Uterus (tissue), 2 donors: ENCODE measurements around the gene S100A10.

Experiments
- POLR2A ChIP-seq, 2 donors: fragments of 450-650 bp; IDR thresholded peaks; one replicate each; pipeline ENCODE4 v1.6.1; 2016; ENCODE audit warnings: antibody characterized with exemption in 2 of 2, mild to moderate bottlenecking in 1 of 2, moderate library complexity in 1 of 2
- TF ChIP-seq, protein P1 (sequence below), 4 experiments: fragments of 200-600 bp in 2 of 4; fragments of 450-650 bp in 2 of 4; sonication (generic) in 2 of 4; IDR thresholded peaks; one replicate each; pipeline ENCODE4 v1.5.1; 2016 to 2019; ENCODE audit warnings: antibody characterized with exemption in 4 of 4, mild to moderate bottlenecking in 2 of 4, moderate library complexity in 1 of 4

DNA sequence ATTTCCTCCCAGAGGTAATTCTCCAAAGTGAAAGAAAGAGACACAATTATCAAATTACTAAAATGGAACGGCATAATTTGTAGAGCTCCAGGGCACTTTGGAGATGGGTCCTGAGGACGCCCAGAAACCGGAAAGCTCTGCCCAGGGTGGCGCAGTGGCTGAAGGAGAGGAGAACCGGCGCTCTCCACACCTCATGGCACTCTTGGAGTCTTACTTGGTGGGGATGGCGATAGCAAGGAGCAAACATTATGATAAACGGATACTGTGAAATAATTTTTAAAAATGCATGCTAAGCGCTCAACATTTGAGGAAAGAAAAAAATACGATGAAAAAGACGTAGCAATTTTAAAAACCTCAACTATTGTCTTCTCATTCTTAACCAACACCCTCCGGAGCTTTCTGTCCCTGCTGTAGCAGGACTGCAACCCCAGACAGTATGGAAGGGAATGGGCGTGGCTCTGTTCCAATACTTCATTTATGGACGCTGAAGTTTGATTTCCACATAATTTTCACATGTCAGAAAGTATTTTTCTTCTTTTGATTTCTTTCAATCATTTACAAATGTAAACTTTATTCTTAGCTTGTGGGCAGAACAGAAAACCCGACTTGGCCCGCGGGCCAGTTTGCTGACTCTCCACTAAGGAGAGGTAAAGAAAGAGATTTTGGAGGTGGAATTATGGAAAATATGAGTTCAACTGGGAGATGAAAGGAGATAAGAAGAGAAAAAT is 42.0 kb upstream of the S100A10 start:
- TF ChIP-seq POLR2A (IDR thresholded peaks at IDR 0.05) = no peak
- TF ChIP-seq, protein P1, sequence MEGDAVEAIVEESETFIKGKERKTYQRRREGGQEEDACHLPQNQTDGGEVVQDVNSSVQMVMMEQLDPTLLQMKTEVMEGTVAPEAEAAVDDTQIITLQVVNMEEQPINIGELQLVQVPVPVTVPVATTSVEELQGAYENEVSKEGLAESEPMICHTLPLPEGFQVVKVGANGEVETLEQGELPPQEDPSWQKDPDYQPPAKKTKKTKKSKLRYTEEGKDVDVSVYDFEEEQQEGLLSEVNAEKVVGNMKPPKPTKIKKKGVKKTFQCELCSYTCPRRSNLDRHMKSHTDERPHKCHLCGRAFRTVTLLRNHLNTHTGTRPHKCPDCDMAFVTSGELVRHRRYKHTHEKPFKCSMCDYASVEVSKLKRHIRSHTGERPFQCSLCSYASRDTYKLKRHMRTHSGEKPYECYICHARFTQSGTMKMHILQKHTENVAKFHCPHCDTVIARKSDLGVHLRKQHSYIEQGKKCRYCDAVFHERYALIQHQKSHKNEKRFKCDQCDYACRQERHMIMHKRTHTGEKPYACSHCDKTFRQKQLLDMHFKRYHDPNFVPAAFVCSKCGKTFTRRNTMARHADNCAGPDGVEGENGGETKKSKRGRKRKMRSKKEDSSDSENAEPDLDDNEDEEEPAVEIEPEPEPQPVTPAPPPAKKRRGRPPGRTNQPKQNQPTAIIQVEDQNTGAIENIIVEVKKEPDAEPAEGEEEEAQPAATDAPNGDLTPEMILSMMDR (IDR thresholded peaks at IDR 0.05) = no peak
